GM21717 (cell line): ENCODE measurements around the gene MEF2A.
"Not testable (repeated sequence)": the region's sequence is repeated elsewhere in the genome, so short reads cannot be mapped to it uniquely, and the experiment has no call there.

Experiments used
- ATAC-seq: cut with Tn5 transposase; IDR thresholded peaks from one replicate; pipeline ENCODE4 v1.9.1; 2021; ENCODE audit warnings: mild to moderate bottlenecking, moderate library complexity; ENCODE audit not compliant: unreplicated experiment

Gene MEF2A

GRCh38 chr15:99644913-99645542 lies 79.2 kb downstream of the MEF2A start:
- ATAC-seq = no peak

GRCh38 chr15:99645543-99645935 lies 79.8 kb downstream of the MEF2A start:
- no peak for ATAC-seq

GRCh38 chr15:99645951-99646350 lies 80.2 kb downstream of the MEF2A start:
- ATAC-seq = no peak

- no peak for ATAC-seq
Observed at GRCh38 chr15:99651023-99651807, 85.4 kb downstream of the MEF2A start.

GRCh38 chr15:99656205-99656604 lies 90.4 kb downstream of the MEF2A start:
- ATAC-seq = no peak

- no peak for ATAC-seq
Observed at GRCh38 chr15:99657996-99658395, 92.2 kb downstream of the MEF2A start.

- no peak for ATAC-seq
Observed at GRCh38 chr15:99662903-99663302, 97.1 kb downstream of the MEF2A start.

- not testable (repeated sequence) for ATAC-seq
Observed at GRCh38 chr15:99666073-99666472, 100.3 kb downstream of the MEF2A start.

- no peak for ATAC-seq
Observed at GRCh38 chr15:99668533-99669182, 102.9 kb downstream of the MEF2A start.

- no peak for ATAC-seq
Observed at GRCh38 chr15:99669250-99669649, 103.5 kb downstream of the MEF2A start.

GRCh38 chr15:99671926-99672635 lies 106.3 kb downstream of the MEF2A start:
- ATAC-seq = no peak

GRCh38 chr15:99673111-99673510 lies 107.3 kb downstream of the MEF2A start:
- ATAC-seq = no peak

GRCh38 chr15:99674279-99674678 lies 108.5 kb downstream of the MEF2A start:
- no peak for ATAC-seq

GRCh38 chr15:99677540-99678134 lies 111.9 kb downstream of the MEF2A start:
- no peak for ATAC-seq

- no peak for ATAC-seq
Observed at GRCh38 chr15:99680276-99680675, 114.5 kb downstream of the MEF2A start.

GRCh38 chr15:99681990-99682389 lies 116.2 kb downstream of the MEF2A start:
- ATAC-seq = no peak

- no peak for ATAC-seq
Observed at GRCh38 chr15:99682455-99682854, 116.7 kb downstream of the MEF2A start.

- no peak for ATAC-seq
Observed at GRCh38 chr15:99683000-99683670, 117.4 kb downstream of the MEF2A start.

GRCh38 chr15:99686290-99686689 lies 120.5 kb downstream of the MEF2A start:
- ATAC-seq = no peak

- no peak for ATAC-seq
Observed at GRCh38 chr15:99692825-99693224, 127.0 kb downstream of the MEF2A start.
